Activated naive CD8-positive, alpha-beta T cell treated with anti-CD3 and anti-CD28 coated beads, Interleukin-2, amount 10 ng/mL, durations not matched to agents 7 days and 5 days (primary cell): ENCODE data around the gene ADAMTS16. TPM values are rescaled to one million over a fixed set of nuclear protein-coding genes. Genes with fewer than 3 reads are reported as not detected.

Experiments used
- ATAC-seq: fragments of 150-1000 bp; cut with Tn5 transposase; one replicate; pipeline ENCODE4 v1.10.0; 2021; ENCODE audit warnings: low read depth, moderate library complexity
- POLR2A ChIA-PET: fragments of 350-600 bp; sonication (Branson Sonifier 250); formaldehyde crosslinking; loops from one replicate; lab custom pipeline; 2021; ENCODE audit warnings: antibody characterized with exemption; lab: Charles Lee
- DNase-seq: peaks from one replicate; pipeline ENCODE4 v3.0.0; 2021
- H3K27ac Mint-ChIP-seq: one replicate; pipeline ENCODE4 v1.8.0; 2022; ENCODE audit warnings: mild to moderate bottlenecking, mixed read lengths
- H3K27me3 Mint-ChIP-seq: one replicate; pipeline ENCODE4 v1.8.0; 2022; ENCODE audit warnings: mild to moderate bottlenecking, moderate library complexity, mixed read lengths
- H3K36me3 Mint-ChIP-seq: one replicate; pipeline ENCODE4 v1.8.0; 2021; ENCODE audit warnings: mild to moderate bottlenecking, mixed read lengths
- H3K4me1 Mint-ChIP-seq: one replicate; pipeline ENCODE4 v1.8.0; 2021; ENCODE audit warnings: mixed read lengths
- H3K4me3 Mint-ChIP-seq: one replicate; pipeline ENCODE4 v1.8.0; 2022; ENCODE audit warnings: mild to moderate bottlenecking, moderate library complexity, mixed read lengths
- H3K9me3 Mint-ChIP-seq: one replicate; pipeline ENCODE4 v1.8.0; 2021; ENCODE audit warnings: mixed read lengths
- total RNA-seq, 2 experiments: library from RNA; stranded (reverse); gene quantifications; one replicate each; pipeline ENCODE4 v1.2.3, GENCODE V29; 2021

ADAMTS16 gene
- total RNA-seq, 2 experiments from 2014 or later, result not detected

GRCh38 chr5:5182508-5183188 is 42.5 kb downstream of the ADAMTS16 start:
- no peaks in the 10 kb centered on the region for H3K36me3 Mint-ChIP-seq
- H3K27ac Mint-ChIP-seq, result no peak overlapping the region
- no peaks in the 10 kb centered on the region for H3K9me3 Mint-ChIP-seq
- no peak for DNase-seq
- ATAC-seq, result no peak
- POLR2A ChIA-PET, result no interaction called here
- no peak overlapping the region for H3K4me3 Mint-ChIP-seq
- peaks cover 10% of the 10 kb centered on the region for H3K27me3 Mint-ChIP-seq
- H3K4me1 Mint-ChIP-seq, result no peaks in the 10 kb centered on the region

- no peaks in the 10 kb centered on the region for H3K36me3 Mint-ChIP-seq
- POLR2A ChIA-PET, result no interaction called here
- no peak for ATAC-seq
Observed at GRCh38 chr5:5183189-5183699, 43.1 kb downstream of the ADAMTS16 start.

GRCh38 chr5:5183933-5184332 is 43.8 kb downstream of the ADAMTS16 start:
- H3K27me3 Mint-ChIP-seq, result peaks cover 10% of the 10 kb centered on the region
- no peaks in the 10 kb centered on the region for H3K4me1 Mint-ChIP-seq
- no peak for ATAC-seq
- H3K4me3 Mint-ChIP-seq, result no peak overlapping the region
- no peaks in the 10 kb centered on the region for H3K9me3 Mint-ChIP-seq
- no peak overlapping the region for H3K27ac Mint-ChIP-seq
- POLR2A ChIA-PET, result no interaction called here
- DNase-seq, result no peak
- H3K36me3 Mint-ChIP-seq, result no peaks in the 10 kb centered on the region

More at GRCh38 chr5:5183189-5183699, 43.1 kb downstream of the ADAMTS16 start:
- no peak overlapping the region for H3K4me3 Mint-ChIP-seq
- no peak overlapping the region for H3K27ac Mint-ChIP-seq
- DNase-seq, result no peak
- H3K9me3 Mint-ChIP-seq, result no peaks in the 10 kb centered on the region
- peaks cover 10% of the 10 kb centered on the region for H3K27me3 Mint-ChIP-seq
- H3K4me1 Mint-ChIP-seq, result no peaks in the 10 kb centered on the region

GRCh38 chr5:5188376-5189050 is 48.4 kb downstream of the ADAMTS16 start:
- POLR2A ChIA-PET, result no interaction called here
- H3K36me3 Mint-ChIP-seq, result no peaks in the 10 kb centered on the region
- H3K4me1 Mint-ChIP-seq, result no peaks in the 10 kb centered on the region
- H3K9me3 Mint-ChIP-seq, result no peaks in the 10 kb centered on the region
- no peaks in the 10 kb centered on the region for H3K27me3 Mint-ChIP-seq
- H3K4me3 Mint-ChIP-seq, result no peak overlapping the region
- no peak for DNase-seq
- H3K27ac Mint-ChIP-seq, result no peak overlapping the region
- no peak for ATAC-seq

GRCh38 chr5:5189051-5189430 is 48.9 kb downstream of the ADAMTS16 start:
- H3K27ac Mint-ChIP-seq, result no peak overlapping the region
- H3K27me3 Mint-ChIP-seq, result no peaks in the 10 kb centered on the region
- ATAC-seq (no peak), DNase-seq (no peak)
- no peaks in the 10 kb centered on the region for H3K9me3 Mint-ChIP-seq
- no peaks in the 10 kb centered on the region for H3K4me1 Mint-ChIP-seq
- no peak overlapping the region for H3K4me3 Mint-ChIP-seq
- H3K36me3 Mint-ChIP-seq, result no peaks in the 10 kb centered on the region
- POLR2A ChIA-PET, result no interaction called here

- DNase-seq (no peak), ATAC-seq (no peak)
- no peaks in the 10 kb centered on the region for H3K36me3 Mint-ChIP-seq
- H3K27me3 Mint-ChIP-seq, result no peaks in the 10 kb centered on the region
- H3K4me3 Mint-ChIP-seq, result no peak overlapping the region
- H3K27ac Mint-ChIP-seq, result no peak overlapping the region
- no peaks in the 10 kb centered on the region for H3K9me3 Mint-ChIP-seq
- POLR2A ChIA-PET, result no interaction called here
- H3K4me1 Mint-ChIP-seq, result no peaks in the 10 kb centered on the region
Observed at GRCh38 chr5:5191906-5192305, 51.8 kb downstream of the ADAMTS16 start.

- Mint-ChIP-seq H3K4me3 (no peak overlapping the region), H3K4me1 (no peaks in the 10 kb centered on the region), H3K36me3 (no peaks in the 10 kb centered on the region), H3K27ac (no peak overlapping the region), H3K27me3 (no peaks in the 10 kb centered on the region), H3K9me3 (no peaks in the 10 kb centered on the region)
- DNase-seq (no peak), ATAC-seq (no peak)
- POLR2A ChIA-PET, result no interaction called here
Observed at GRCh38 chr5:5192681-5193080, 52.6 kb downstream of the ADAMTS16 start.

- POLR2A ChIA-PET, result no interaction called here
- Mint-ChIP-seq H3K27me3 (no peaks in the 10 kb centered on the region), H3K4me1 (no peaks in the 10 kb centered on the region), H3K36me3 (no peaks in the 10 kb centered on the region), H3K27ac (no peak overlapping the region), H3K9me3 (no peaks in the 10 kb centered on the region), H3K4me3 (no peak overlapping the region)
- no peak for DNase-seq
- ATAC-seq, result no peak
Observed at GRCh38 chr5:5195128-5195918, 55.2 kb downstream of the ADAMTS16 start.

- H3K4me1 Mint-ChIP-seq, result no peaks in the 10 kb centered on the region
- H3K9me3 Mint-ChIP-seq, result no peaks in the 10 kb centered on the region
- no peak for ATAC-seq
- POLR2A ChIA-PET, result no interaction called here
- no peak for DNase-seq
- peaks cover 2% of the 10 kb centered on the region for H3K27me3 Mint-ChIP-seq
- H3K36me3 Mint-ChIP-seq, result no peaks in the 10 kb centered on the region
- H3K27ac Mint-ChIP-seq, result no peak overlapping the region
- H3K4me3 Mint-ChIP-seq, result no peak overlapping the region
Observed at GRCh38 chr5:5198135-5198534, 58.0 kb downstream of the ADAMTS16 start.

GRCh38 chr5:5198815-5199214 is 58.7 kb downstream of the ADAMTS16 start:
- peaks cover 2% of the 10 kb centered on the region for H3K27me3 Mint-ChIP-seq
- no peaks in the 10 kb centered on the region for H3K36me3 Mint-ChIP-seq
- POLR2A ChIA-PET, result no interaction called here

GRCh38 chr5:5199495-5199894 is 59.4 kb downstream of the ADAMTS16 start:
- H3K4me1 Mint-ChIP-seq, result no peaks in the 10 kb centered on the region
- DNase-seq (no peak), ATAC-seq (no peak)
- H3K27me3 Mint-ChIP-seq, result peaks cover 2% of the 10 kb centered on the region
- no peak overlapping the region for H3K4me3 Mint-ChIP-seq
- no peak overlapping the region for H3K27ac Mint-ChIP-seq
- POLR2A ChIA-PET, result no interaction called here
- no peaks in the 10 kb centered on the region for H3K36me3 Mint-ChIP-seq
- H3K9me3 Mint-ChIP-seq, result no peaks in the 10 kb centered on the region

More at GRCh38 chr5:5198815-5199214, 58.7 kb downstream of the ADAMTS16 start:
- H3K27ac Mint-ChIP-seq, result no peak overlapping the region
- DNase-seq (no peak), ATAC-seq (no peak)
- no peak overlapping the region for H3K4me3 Mint-ChIP-seq
- no peaks in the 10 kb centered on the region for H3K9me3 Mint-ChIP-seq
- no peaks in the 10 kb centered on the region for H3K4me1 Mint-ChIP-seq

GRCh38 chr5:5200133-5200532 is 60.0 kb downstream of the ADAMTS16 start:
- no peak for ATAC-seq
- DNase-seq, result no peak
- no peak overlapping the region for H3K27ac Mint-ChIP-seq
- no peak overlapping the region for H3K4me3 Mint-ChIP-seq
- H3K36me3 Mint-ChIP-seq, result no peaks in the 10 kb centered on the region
- POLR2A ChIA-PET, result no interaction called here
- H3K27me3 Mint-ChIP-seq, result peaks cover 2% of the 10 kb centered on the region
- no peaks in the 10 kb centered on the region for H3K4me1 Mint-ChIP-seq
- H3K9me3 Mint-ChIP-seq, result no peaks in the 10 kb centered on the region

GRCh38 chr5:5202321-5202720 is 62.2 kb downstream of the ADAMTS16 start:
- Mint-ChIP-seq H3K4me1 (no peaks in the 10 kb centered on the region), H3K9me3 (no peaks in the 10 kb centered on the region), H3K4me3 (no peak overlapping the region), H3K27ac (no peak overlapping the region), H3K27me3 (peaks cover 2% of the 10 kb centered on the region), H3K36me3 (no peaks in the 10 kb centered on the region)
- DNase-seq (no peak), ATAC-seq (no peak)
- POLR2A ChIA-PET, result no interaction called here
